HUES64 (cell line): ENCODE results near the gene EDN1.

Source experiments
- H3K27ac ChIP-seq: 2 replicates; pipeline ENCODE4 v1.7.0; 2013; ENCODE audit warnings: low read depth, low read length, inconsistent platforms
- H3K27me3 ChIP-seq: 2 replicates; pipeline ENCODE4 v1.6.1; 2013; ENCODE audit warnings: mild to moderate bottlenecking, low read length; ENCODE audit not compliant: insufficient read depth
- H3K36me3 ChIP-seq: 2 replicates; pipeline ENCODE4 v1.6.1; 2013; ENCODE audit warnings: mild to moderate bottlenecking, low read length; ENCODE audit not compliant: insufficient read depth
- H3K4me1 ChIP-seq: 2 replicates; pipeline ENCODE4 v1.6.1; 2013; ENCODE audit warnings: mild to moderate bottlenecking, low read length, moderate library complexity; ENCODE audit not compliant: insufficient read depth
- H3K4me3 ChIP-seq: 2 replicates; pipeline ENCODE4 v1.5.1; 2013; ENCODE audit warnings: mild to moderate bottlenecking, low read length, moderate library complexity
- H3K9ac ChIP-seq: 2 replicates; pipeline ENCODE4 v1.6.1; 2013; ENCODE audit warnings: mild to moderate bottlenecking, low read depth, low read length
- H3K9me3 ChIP-seq: 2 replicates; pipeline ENCODE4 v1.6.1; 2013; ENCODE audit warnings: low read depth, low read length; ENCODE audit not compliant: insufficient read depth
- WGBS: fragments of 150-250, 120-280 bp; methylation state at CpG from one replicate; pipeline ENCODE4 v1.1.7; 2013; ENCODE audit warnings: missing lambda C conversion rate; 5-methylcytosine and 5-hydroxymethylcytosine counted together

Gene EDN1

DNA sequence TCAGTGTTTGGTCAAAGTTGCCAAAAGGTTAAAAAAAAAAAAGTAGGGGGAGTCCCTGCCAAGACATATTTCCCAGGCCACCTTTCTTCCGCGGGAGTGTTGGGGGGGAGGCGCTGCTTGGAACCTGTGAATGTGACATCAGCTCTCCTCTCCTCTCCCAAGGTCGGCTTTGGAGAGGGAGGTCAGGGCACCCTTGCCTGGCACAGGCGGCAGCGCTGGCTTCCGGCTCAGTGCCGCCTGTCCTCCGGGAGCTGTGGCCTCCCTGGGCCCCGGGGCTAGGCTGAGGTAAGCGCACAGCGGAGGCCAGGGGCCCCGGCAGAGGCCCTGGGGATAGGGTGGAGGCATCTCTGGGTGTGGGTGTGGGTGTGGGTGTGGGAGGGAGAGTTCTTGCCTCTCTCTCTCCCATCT, 1.9 kb upstream of the EDN1 start:
- Histone ChIP-seq H3K27me3 (peaks cover 19% of the 10 kb centered on the region), H3K4me1 (peaks cover 25% of the 10 kb centered on the region), H3K27ac (no peak overlapping the region), H3K36me3 (peaks cover 7% of the 10 kb centered on the region; the same call in 1 of the 2 replicates), H3K9me3 (no peaks in the 10 kb centered on the region), H3K9ac (no peak overlapping the region), H3K4me3 (no peak overlapping the region)
- WGBS: 93% methylated on average over 9 of the region's 13 CpGs

DNA sequence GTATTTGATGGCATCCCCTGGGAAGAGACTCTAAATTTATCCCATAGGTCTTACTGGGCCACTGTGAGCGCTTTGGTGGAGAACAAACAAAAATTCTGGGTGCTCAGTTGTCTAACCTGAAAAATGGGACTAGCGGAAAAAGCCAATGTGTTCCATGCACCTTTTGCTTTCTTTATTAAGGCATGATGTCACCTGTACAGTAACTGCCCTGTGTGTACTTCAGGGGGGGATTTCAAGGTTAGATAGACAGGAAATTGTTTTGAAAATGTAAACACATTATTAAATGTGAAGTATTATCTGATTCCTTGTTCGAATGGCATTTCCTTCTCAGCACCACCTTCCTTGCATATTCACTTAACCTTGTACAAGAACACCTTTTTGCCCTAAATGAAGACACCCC, 1.2 kb upstream of the EDN1 start:
- Histone ChIP-seq H3K4me3 (no peak overlapping the region), H3K4me1 (peaks cover 25% of the 10 kb centered on the region), H3K9ac (no peak overlapping the region), H3K27ac (no peak overlapping the region), H3K36me3 (peaks cover 13% of the 10 kb centered on the region; the same call in 1 of the 2 replicates), H3K27me3 (peaks cover 19% of the 10 kb centered on the region), H3K9me3 (no peaks in the 10 kb centered on the region)
- WGBS: 89% methylated on average over 3 of the region's 3 CpGs

GRCh38 chr6:12289365-12289919, 719 bp upstream of the EDN1 start:
- WGBS: 5% methylated on average over 13 of the region's 13 CpGs
- H3K9ac ChIP-seq: peak overlapping the region; percentile 49; the same call in 1 of the 2 replicates
- H3K4me1 ChIP-seq: peaks cover 25% of the 10 kb centered on the region
- H3K27me3 ChIP-seq: peaks cover 19% of the 10 kb centered on the region
- H3K36me3 ChIP-seq: peaks cover 16% of the 10 kb centered on the region; the same call in 1 of the 2 replicates
- H3K4me3 ChIP-seq: peak overlapping the region; percentile 63
- H3K27ac ChIP-seq: no peak overlapping the region
- H3K9me3 ChIP-seq: no peaks in the 10 kb centered on the region

- Histone ChIP-seq H3K27ac (no peak overlapping the region), H3K36me3 (peaks cover 20% of the 10 kb centered on the region; the same call in 1 of the 2 replicates), H3K4me1 (peaks cover 25% of the 10 kb centered on the region), H3K27me3 (peaks cover 19% of the 10 kb centered on the region), H3K4me3 (peak overlapping the region; percentile 63), H3K9ac (peak overlapping the region; percentile 51; the same call in 1 of the 2 replicates), H3K9me3 (no peaks in the 10 kb centered on the region)
- 40% methylated on average over 8 of the region's 12 CpGs for WGBS
Measured at GRCh38 chr6:12291071-12291838, 1.1 kb downstream of the EDN1 start.

GRCh38 chr6:12291839-12292604, 1.9 kb downstream of the EDN1 start:
- Histone ChIP-seq H3K4me3 (peak overlapping the region; percentile 63), H3K9me3 (no peaks in the 10 kb centered on the region), H3K4me1 (peaks cover 25% of the 10 kb centered on the region), H3K27me3 (peaks cover 19% of the 10 kb centered on the region), H3K9ac (no peak overlapping the region), H3K27ac (no peak overlapping the region), H3K36me3 (peaks cover 25% of the 10 kb centered on the region; the same call in 1 of the 2 replicates)
- WGBS: 11% methylated on average over 15 of the region's 15 CpGs

DNA sequence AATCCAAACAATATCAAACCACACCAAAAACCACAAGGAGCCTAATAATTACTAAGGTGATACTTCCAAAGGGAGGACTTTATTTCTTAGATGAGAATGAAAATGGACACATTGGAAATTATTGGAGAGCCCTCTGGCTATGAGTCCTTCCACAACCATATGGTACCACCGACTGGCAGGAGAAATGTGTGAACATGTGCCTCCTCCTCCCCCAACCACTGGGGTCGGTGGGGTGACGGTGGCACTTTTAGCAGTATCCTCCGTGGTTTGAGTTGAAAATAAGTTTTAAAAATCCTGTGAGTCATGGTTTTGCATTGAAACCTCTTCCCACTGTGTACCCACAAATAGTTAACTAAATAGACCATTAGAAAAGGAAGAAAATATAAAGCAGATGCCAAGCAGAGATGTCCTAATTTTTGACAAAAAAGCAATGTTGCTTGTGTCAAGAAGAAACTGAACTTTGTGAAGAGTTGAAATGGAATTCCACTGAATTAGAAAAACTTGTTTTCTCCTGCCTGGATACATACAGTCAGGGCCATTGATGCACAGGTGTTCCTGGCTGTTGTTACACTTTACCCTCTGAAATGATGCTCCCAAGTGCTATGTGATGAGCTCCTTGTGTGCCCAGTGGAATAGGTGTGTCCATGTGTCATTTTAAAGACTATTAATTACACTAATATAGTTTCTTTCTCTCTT, 3.2 kb downstream of the EDN1 start:
- no peaks in the 10 kb centered on the region for H3K9me3 ChIP-seq
- H3K4me1 ChIP-seq: peaks cover 22% of the 10 kb centered on the region
- no peak overlapping the region for H3K9ac ChIP-seq
- no peak overlapping the region for H3K4me3 ChIP-seq
- peaks cover 29% of the 10 kb centered on the region; the same call in 1 of the 2 replicates for H3K36me3 ChIP-seq
- no peak overlapping the region for H3K27ac ChIP-seq
- WGBS: 77% methylated on average over 3 of the region's 4 CpGs
- peaks cover 19% of the 10 kb centered on the region for H3K27me3 ChIP-seq

- Histone ChIP-seq H3K9me3 (no peaks in the 10 kb centered on the region), H3K4me1 (peaks cover 22% of the 10 kb centered on the region), H3K36me3 (peaks cover 29% of the 10 kb centered on the region; the same call in 1 of the 2 replicates), H3K27me3 (peaks cover 19% of the 10 kb centered on the region), H3K9ac (no peak overlapping the region), H3K4me3 (no peak overlapping the region), H3K27ac (no peak overlapping the region)
- WGBS: 94% methylated on average over 7 of the region's 7 CpGs
Measured at GRCh38 chr6:12293931-12294807, 4.0 kb downstream of the EDN1 start.

DNA sequence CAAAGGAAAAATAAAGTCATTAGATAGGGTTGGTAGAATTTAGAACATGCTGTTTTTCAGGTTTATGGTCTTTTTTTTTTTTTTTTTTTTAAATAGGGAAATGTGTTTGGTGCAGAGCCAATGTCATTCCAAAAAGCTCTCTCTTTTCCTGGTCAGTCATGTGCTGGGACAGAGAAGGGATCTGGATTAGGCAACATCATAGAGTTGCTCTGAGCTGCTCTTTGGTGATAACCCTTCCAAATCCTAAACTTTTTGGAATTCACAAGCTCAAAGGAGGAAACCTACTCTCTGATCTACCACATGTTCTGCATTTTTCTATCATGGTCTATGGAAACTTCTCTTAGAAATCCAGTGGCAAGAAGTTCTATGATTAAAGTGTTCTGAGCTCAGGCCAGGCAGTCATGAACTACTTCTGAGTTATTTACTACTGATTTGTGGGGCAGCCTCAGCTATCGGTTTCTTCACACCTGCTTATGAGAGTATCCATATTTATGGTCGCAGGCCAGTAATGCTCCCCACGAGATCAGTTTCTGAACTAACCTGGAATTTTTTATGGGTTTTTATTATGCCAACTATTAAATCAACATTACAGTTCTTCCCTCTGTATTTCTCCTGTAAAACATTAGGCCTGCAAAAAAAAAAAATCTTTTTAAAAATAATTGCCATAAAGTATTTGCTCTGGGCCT, 4.8 kb downstream of the EDN1 start:
- WGBS: 94% methylated on average over 3 of the region's 3 CpGs
- H3K27ac ChIP-seq: no peak overlapping the region
- H3K9ac ChIP-seq: no peak overlapping the region
- H3K27me3 ChIP-seq: peaks cover 13% of the 10 kb centered on the region
- peaks cover 22% of the 10 kb centered on the region for H3K4me1 ChIP-seq
- H3K4me3 ChIP-seq: no peak overlapping the region
- no peaks in the 10 kb centered on the region for H3K9me3 ChIP-seq
- peaks cover 29% of the 10 kb centered on the region; the same call in 1 of the 2 replicates for H3K36me3 ChIP-seq

DNA sequence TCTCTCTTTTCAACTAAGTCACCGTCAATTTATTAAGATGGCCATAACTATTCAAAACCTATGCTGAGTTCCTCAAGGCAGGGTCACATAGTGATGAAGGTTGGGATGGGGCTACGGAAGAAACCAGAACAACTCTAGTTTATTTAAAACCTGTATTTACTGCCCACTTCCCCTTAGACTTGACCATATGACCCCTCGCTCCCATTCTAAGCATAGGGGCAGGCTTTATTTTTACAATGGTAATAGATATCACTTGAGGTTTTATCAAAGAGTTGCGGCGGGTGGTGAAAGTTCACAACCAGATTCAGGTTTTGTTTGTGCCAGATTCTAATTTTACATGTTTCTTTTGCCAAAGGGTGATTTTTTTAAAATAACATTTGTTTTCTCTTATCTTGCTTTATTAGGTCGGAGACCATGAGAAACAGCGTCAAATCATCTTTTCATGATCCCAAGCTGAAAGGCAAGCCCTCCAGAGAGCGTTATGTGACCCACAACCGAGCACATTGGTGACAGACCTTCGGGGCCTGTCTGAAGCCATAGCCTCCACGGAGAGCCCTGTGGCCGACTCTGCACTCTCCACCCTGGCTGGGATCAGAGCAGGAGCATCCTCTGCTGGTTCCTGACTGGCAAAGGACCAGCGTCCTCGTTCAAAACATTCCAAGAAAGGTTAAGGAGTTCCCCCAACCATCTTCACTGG, 5.5 kb downstream of the EDN1 start:
- Histone ChIP-seq H3K4me1 (peaks cover 18% of the 10 kb centered on the region), H3K9ac (no peak overlapping the region), H3K27me3 (peaks cover 9% of the 10 kb centered on the region), H3K4me3 (no peak overlapping the region), H3K36me3 (peaks cover 29% of the 10 kb centered on the region; the same call in 1 of the 2 replicates), H3K9me3 (no peaks in the 10 kb centered on the region), H3K27ac (no peak overlapping the region)
- 82% methylated on average over 13 of the region's 14 CpGs for WGBS
